ENCODE results near the gene OR1F1.
"Not testable (repeated sequence)": the region's sequence is repeated elsewhere in the genome, so short reads cannot be mapped to it uniquely, and the experiment has no call there.

OR1F1 gene

DNA sequence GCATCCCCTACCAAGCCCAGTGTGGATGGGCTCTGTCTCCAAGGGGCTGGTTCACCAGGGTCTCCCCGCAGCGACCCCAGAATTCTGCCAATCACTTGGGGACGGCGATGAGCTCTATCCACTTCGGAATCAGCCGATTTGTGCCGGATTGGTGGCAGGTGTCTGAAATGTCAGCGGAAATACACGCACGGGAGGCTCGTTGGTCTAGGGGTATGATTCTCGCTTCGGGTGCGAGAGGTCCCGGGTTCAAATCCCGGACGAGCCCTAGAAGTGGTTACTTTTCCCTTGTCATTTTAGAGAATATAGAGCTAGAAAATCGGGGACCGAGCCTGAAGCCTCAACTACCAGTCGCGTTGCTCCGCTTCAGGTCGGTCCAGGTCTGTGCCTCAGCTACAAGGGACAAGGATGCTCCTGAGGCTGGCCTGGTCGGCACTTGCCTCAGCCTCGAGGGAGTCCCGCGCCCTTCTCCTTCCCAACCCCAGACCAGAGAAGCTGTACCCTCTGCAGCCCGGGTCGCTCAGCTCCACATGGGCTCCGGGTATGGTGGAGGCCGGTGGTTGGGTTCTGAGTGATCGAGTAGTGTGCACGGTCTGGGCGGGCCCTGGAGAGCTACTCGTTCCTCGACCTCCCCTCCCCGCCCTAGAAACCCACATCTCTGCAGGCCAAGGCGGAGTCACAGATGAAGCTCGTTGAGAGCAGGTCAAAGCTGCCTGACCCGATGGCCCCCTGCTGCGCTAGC lies 16.0 kb upstream of the OR1F1 start:
- TF ChIP-seq, protein P1, sequence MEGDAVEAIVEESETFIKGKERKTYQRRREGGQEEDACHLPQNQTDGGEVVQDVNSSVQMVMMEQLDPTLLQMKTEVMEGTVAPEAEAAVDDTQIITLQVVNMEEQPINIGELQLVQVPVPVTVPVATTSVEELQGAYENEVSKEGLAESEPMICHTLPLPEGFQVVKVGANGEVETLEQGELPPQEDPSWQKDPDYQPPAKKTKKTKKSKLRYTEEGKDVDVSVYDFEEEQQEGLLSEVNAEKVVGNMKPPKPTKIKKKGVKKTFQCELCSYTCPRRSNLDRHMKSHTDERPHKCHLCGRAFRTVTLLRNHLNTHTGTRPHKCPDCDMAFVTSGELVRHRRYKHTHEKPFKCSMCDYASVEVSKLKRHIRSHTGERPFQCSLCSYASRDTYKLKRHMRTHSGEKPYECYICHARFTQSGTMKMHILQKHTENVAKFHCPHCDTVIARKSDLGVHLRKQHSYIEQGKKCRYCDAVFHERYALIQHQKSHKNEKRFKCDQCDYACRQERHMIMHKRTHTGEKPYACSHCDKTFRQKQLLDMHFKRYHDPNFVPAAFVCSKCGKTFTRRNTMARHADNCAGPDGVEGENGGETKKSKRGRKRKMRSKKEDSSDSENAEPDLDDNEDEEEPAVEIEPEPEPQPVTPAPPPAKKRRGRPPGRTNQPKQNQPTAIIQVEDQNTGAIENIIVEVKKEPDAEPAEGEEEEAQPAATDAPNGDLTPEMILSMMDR (conservative IDR thresholded peaks at IDR 0.05), result no peak
- no peak overlapping the region for H3K27ac ChIP-seq

DNA sequence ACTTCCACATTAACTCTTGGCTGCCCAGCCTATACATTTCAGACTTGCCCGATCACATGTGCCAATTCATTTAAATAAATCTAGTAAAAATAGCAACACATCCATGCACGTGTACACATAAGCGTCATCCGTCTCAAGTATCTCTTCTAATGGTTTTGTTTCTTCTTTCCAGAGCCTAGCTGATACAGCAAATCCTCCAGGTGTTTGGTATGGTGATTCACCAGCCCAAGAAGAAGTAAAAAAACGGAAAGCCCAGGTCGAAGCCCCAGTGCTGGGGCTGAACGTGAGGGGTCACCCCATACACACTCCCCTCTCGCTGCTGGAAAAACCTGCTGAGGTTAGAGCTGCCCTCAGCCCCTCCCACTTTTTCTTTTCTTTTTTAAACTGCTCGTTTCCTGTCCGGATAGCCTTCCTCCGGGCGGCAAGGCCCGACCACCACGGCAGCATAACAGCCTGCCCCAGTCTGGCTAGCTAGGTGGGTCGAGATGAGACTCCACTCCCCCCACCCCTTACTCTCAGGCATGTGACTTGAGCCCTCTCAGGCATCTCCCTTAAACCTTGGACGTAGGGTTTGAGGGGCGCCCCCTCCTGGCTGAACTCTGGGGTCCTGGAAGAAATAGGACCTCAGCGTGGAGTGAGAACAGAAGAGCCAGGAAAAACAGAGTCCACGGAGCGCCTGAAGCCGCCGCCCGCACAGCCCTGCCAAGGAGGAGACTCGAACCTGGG lies 13.9 kb upstream of the OR1F1 start:
- TF ChIP-seq, protein P1 (conservative IDR thresholded peaks at IDR 0.05), result peak; percentile 57
- H3K27ac ChIP-seq, result no peak overlapping the region

DNA sequence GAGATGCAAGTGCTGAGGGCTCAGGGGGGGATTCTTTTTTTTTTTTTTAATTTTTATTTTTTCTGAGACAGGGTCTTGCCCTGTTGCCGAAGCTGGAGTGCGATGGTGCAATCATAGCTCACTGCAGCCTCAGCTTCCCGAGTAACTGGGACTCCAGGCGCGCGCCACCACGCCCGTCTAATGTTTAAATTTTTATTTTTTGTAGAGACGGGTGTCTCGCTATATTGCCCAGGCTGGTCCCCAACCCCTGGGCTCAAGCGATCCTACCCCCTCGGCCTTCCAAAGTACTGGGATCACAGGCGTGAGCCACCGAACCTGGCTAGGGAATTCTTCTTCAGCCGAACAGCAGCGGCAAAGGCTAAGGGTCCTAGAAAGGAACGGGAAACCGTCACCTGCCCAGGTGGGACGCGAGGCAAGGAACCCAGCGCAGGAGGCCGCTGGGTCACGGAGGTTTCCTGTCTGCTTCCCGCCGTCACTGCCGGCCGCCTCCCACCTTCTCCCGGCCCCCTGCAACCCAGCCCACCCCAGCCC lies 13.3 kb upstream of the OR1F1 start:
- TF ChIP-seq, protein P1 (conservative IDR thresholded peaks at IDR 0.05), result peak; percentile 4
- no peak overlapping the region for H3K27ac ChIP-seq

DNA sequence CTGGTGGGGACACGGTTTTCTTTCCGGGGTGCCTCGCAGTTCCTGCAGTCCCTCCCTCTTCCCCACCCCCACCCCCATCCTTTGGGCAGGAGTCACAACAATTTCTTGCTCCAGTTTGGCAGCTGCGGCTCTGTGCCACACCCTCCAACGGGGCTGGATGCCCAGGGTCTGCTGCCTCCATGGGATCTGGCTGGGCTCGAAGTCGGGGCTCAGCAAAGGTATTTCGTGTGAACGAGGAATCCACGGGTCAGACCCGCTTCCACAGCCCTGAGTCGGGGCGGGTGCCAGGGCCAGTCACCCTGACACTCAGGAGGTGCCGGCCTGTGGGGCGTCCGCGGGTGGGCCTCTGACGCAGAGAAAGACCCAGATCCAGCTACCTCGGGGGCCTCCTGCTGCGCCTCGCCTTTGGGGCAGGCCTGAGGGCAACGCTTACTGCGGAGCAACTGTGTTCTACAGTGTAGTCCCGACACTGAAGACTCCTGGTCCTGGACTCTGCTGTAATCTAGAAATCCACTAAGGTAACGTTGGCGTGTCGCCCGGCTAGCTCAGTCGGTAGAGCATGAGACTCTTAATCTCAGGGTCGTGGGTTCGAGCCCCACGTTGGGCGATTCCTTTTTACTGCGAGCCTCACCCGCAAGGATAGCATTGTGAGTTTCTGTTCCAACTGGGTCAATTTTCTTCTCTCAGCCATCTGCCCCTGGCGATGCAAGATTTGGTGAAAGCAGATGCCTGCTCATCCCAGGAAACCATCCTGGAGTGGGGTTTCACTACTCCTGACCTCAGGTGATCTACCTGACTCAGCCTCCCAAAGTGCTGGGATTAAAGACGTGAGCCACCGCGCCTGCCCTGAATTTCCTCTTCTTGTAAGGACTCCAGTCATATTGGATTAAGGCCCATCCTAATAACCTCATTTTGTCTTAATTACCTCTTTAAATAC lies 12.6 kb upstream of the OR1F1 start:
- no peak overlapping the region for H3K27ac ChIP-seq
- TF ChIP-seq, protein P1 (conservative IDR thresholded peaks at IDR 0.05), result no peak

DNA sequence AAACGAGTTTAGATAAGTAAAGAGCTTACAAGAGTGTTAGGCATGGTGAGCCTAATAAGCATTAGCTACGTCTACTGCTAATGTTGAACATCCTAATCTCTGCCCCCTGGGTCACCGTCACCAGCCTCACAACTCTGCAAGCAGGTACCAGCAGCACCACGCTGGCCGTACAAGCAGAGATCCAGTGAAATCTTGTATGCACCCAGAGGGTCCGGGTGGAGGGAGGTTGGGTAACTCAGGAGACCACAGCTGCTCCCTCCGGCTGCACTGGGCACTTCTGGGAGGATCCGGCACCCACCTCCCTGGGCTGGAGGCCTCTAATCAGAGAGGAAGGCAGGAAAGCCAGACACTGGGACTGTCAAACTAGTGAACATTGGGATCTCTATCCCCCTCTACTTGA lies 8.4 kb upstream of the OR1F1 start:
- H3K27ac ChIP-seq, result no peak overlapping the region
- TF ChIP-seq, protein P1 (conservative IDR thresholded peaks at IDR 0.05), result no peak

DNA sequence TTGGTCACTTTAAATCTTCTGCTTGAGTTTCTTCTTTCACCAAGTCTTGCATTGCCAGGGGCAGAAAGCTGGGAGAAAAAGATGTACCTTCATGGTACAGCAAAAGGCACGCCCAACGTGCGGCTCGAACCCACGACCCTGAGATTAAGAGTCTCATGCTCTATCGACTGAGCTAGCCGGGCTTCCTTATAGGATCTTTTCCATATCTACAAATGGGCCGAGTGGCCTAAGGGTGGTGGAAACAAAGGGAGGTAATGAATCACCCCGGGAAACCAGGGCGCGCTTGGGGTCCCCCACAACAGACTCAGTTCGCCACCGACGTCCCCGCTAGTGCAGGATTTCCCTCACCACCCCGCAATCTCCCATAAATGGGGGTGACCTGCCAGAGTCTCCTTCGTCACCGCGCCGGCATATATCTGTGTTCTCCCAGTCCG lies 7.5 kb upstream of the OR1F1 start:
- TF ChIP-seq, protein P1 (conservative IDR thresholded peaks at IDR 0.05), result no peak
- no peak overlapping the region for H3K27ac ChIP-seq

DNA sequence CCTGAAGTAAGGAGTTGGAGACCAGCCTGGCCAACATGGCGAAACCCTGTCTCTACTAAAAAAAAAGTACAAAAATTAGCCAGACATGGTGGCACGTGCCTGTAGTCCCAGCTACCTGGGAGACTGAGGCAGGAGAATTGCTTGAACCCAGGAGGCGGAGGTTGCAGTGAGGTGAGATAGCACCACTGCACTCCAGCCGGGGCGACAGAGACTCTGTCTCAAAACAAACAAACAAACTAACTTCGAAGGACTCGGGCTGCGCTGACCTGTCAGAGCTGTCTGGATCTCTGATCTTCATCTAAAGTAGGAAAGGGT lies 5.8 kb upstream of the OR1F1 start:
- H3K27ac ChIP-seq, result not testable (repeated sequence)
